Body of pancreas (tissue), 4 donors: ENCODE data around the gene RPL37.

Experiments
- CTCF ChIP-seq, 7 experiments: fragments of 450-650 bp in 4 of 7; fragments of 200-600 bp in 3 of 7; sonication (generic) in 3 of 7; IDR thresholded peaks; one replicate each; pipeline ENCODE4 v1.5.1; 2016 to 2019; ENCODE audit warnings: antibody characterized with exemption in 7 of 7
- POLR2A ChIP-seq, 3 donors: fragments of 450-650 bp; IDR thresholded peaks; one replicate each; pipeline ENCODE4 v1.6.1; 2016; ENCODE audit warnings: antibody characterized with exemption in 3 of 3, mild to moderate bottlenecking in 2 of 3

- TF ChIP-seq CTCF (IDR thresholded peaks at IDR 0.05) (no peak), POLR2A (IDR thresholded peaks at IDR 0.05) (no peak)
These were observed 37.6 kb downstream of the RPL37 start for GRCh38 chr5:40797273-40798011.
